AG04449 (cell line): ENCODE measurements around the gene NEU4.

Experiments used
- CTCF ChIA-PET: fragments of 350-600 bp; formaldehyde crosslinking; extraction: SDS; loops from one replicate; lab custom pipeline; 2021; ENCODE audit warnings: antibody characterized with exemption; lab: Yijun Ruan, JAX
- POLR2A ChIA-PET: fragments of 400-600, 350-600 bp; formaldehyde crosslinking; extraction: SDS; loops from one replicate; lab custom pipeline; 2020; ENCODE audit warnings: antibody characterized with exemption, inconsistent platforms; lab: Yijun Ruan, JAX
- DNase-seq: peaks from one replicate; pipeline ENCODE4 v3.0.0-alpha.2; 2010; ENCODE audit warnings: low read depth, low spot score
- H3K4me3 ChIP-seq: 2 replicates; pipeline ENCODE4 v1.5.1; 2011; ENCODE audit warnings: low read depth, mild to moderate bottlenecking, control low read depth, low read length
- CTCF ChIP-seq: IDR thresholded peaks from one replicate; pipeline ENCODE4 v1.5.1; 2011; ENCODE audit warnings: mild to moderate bottlenecking, moderate library complexity, low read length, control low read depth, inconsistent platforms; ENCODE audit not compliant: insufficient read depth; ENCODE audit errors: missing control alignments

Gene NEU4

GRCh38 chr2:241850544-241851324 is 41.7 kb downstream of the NEU4 start:
- no peak overlapping the region for H3K4me3 ChIP-seq
- TF ChIP-seq CTCF, result no peak
- ChIA-PET CTCF (interaction anchor here (1.4 kb wide), 1 partner anchor 28 kb away, joined by 7 read pairs; no protein-coding TSS in a partner anchor), POLR2A (no interaction called here)
- no peak for DNase-seq

GRCh38 chr2:241851325-241852115 is 42.5 kb downstream of the NEU4 start:
- CTCF ChIA-PET, result interaction anchor here (1.4 kb wide), 2 partner anchors 27 kb away, joined by 3 to 7 read pairs; no protein-coding TSS in a partner anchor
- no peak overlapping the region for H3K4me3 ChIP-seq
- POLR2A ChIA-PET, result no interaction called here
- TF ChIP-seq CTCF, result no peak
- no peak for DNase-seq

DNA sequence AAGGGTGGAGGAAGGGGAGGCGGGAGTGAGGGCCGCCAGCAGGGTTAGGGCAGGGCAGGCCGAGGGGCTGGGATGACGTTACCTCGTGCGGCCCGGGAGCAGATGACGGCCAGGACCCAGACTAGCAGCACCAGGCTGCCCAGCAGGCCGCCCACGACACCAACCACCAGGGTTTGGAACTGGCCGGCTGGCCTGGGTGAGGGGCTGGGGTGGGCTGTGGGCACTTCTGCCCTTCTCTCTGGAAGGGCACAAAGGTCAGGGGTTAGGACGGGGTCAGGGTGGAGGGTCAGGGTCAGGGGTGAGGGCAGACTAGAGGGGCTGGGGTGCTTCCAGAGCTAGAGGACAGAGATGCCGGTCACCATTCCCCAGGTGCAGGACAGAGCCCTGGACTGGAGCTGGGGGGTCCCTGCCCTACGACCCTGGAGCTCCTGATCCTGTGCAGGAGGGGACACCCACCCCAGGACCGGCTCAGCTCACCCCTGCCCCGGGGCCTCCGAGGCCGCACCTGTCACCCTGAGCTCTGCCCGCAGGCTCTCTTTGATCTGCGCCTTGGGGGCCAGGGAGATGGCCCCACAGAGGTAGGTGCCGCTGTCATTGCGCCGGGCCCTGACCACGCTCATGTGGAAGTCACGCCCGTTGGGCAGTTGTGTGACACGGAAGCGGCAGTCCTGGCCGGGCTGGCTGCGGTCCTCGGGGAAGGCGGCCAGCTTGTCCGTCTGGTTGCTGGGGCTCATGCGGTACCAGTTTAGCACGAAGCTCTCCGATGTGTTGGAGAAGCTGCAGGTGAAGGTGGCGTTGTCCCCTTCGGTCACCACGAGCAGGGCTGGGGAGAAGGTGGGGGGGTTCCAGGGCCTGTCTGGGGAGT is 43.4 kb downstream of the NEU4 start:
- DNase-seq, result no peak
- TF ChIP-seq CTCF, result no peak
- ChIA-PET POLR2A (no interaction called here), CTCF (interaction anchor here (1.4 kb wide), 1 partner anchor 26 kb away, joined by 3 read pairs; no protein-coding TSS in a partner anchor)
- H3K4me3 ChIP-seq, result no peak overlapping the region

- no peak for TF ChIP-seq CTCF
- CTCF ChIA-PET, result interaction anchor here (1.4 kb wide), 1 partner anchor 26 kb away, joined by 3 read pairs; no protein-coding TSS in a partner anchor
- POLR2A ChIA-PET, result no interaction called here
Measured at GRCh38 chr2:241852981-241853631, 44.1 kb downstream of the NEU4 start.

DNA sequence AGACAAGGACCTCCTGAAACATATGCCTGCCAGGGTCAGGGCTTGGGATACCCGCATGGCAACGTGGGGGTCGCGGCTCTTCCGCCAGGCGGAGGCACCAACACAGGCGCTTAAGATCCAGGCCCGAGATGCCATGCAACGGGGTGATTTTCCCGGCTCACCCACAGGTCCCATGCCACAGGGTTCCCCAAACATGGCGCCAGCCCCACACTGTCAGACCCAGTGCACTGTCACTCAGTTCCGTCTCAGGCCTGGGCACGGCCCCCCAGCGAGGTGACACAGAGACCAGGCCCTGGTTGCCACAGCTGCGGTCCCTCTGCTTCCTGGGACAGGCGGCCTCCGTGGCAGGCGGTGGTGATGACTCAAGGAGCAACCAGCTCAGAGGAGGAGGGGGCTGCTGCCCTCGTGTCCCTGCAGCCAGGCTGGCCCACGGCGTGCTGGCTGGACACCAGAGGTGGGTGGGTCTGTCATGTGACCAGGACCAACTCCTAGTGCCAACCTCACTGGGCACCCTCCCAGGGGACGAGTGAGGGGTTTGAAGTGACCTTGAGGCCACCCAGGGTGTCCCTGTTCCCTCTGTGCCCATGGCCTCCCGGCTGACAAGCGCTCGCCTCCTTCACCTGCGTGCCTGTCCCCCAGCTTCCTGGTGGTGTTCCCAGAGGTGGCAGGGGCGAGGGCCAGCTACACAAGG is 44.8 kb downstream of the NEU4 start:
- ChIA-PET POLR2A (no interaction called here), CTCF (no interaction called here)
- TF ChIP-seq CTCF, result no peak
- DNase-seq, result no peak
- no peak overlapping the region for H3K4me3 ChIP-seq

More at GRCh38 chr2:241852981-241853631, 44.1 kb downstream of the NEU4 start:
- no peak overlapping the region for H3K4me3 ChIP-seq
- no peak for DNase-seq
